Progenitor cell of endocrine pancreas (in vitro differentiated cells): ENCODE results near the gene CCDC92. TPM values are rescaled to one million over a fixed set of nuclear protein-coding genes. Genes with fewer than 3 reads are reported as not detected.

Experiments
- DNase-seq: peaks from one replicate; pipeline ENCODE4 v3.0.0; 2021; ENCODE audit warnings: low spot score; ENCODE audit not compliant: unreplicated experiment
- H3K27ac Mint-ChIP-seq: 2 replicates; pipeline ENCODE4 v1.8.0; 2021; ENCODE audit warnings: mild to moderate bottlenecking, moderate library complexity, mixed read lengths
- H3K27me3 Mint-ChIP-seq: 2 replicates; pipeline ENCODE4 v1.8.0; 2021; ENCODE audit warnings: mixed read lengths
- H3K36me3 Mint-ChIP-seq: 2 replicates; pipeline ENCODE4 v1.8.0; 2022; ENCODE audit warnings: mixed read lengths; ENCODE audit not compliant: insufficient read depth
- H3K4me1 Mint-ChIP-seq: 2 replicates; pipeline ENCODE4 v1.8.0; 2021; ENCODE audit warnings: low read depth, mixed read lengths
- H3K4me3 Mint-ChIP-seq: 2 replicates; pipeline ENCODE4 v1.8.0; 2021; ENCODE audit warnings: low read depth, mild to moderate bottlenecking, moderate library complexity, mixed read lengths
- H3K9me3 Mint-ChIP-seq: 2 replicates; pipeline ENCODE4 v1.8.0; 2021; ENCODE audit warnings: low read depth, mixed read lengths
- total RNA-seq: library from RNA; stranded (reverse); gene quantifications from 2 replicates; pipeline ENCODE4 v1.2.1, GENCODE V29; 2021
- TF ChIP-seq, protein P1 (sequence below): fragments of 200-600 bp; sonication (generic); IDR thresholded peaks from one replicate; pipeline ENCODE4 v1.5.0; 2021; ENCODE audit warnings: antibody characterized with exemption, mild to moderate bottlenecking; ENCODE audit not compliant: unreplicated experiment

The CCDC92 gene
- total RNA-seq, 1 donor from 2014 or later, result 59.1 TPM

DNA sequence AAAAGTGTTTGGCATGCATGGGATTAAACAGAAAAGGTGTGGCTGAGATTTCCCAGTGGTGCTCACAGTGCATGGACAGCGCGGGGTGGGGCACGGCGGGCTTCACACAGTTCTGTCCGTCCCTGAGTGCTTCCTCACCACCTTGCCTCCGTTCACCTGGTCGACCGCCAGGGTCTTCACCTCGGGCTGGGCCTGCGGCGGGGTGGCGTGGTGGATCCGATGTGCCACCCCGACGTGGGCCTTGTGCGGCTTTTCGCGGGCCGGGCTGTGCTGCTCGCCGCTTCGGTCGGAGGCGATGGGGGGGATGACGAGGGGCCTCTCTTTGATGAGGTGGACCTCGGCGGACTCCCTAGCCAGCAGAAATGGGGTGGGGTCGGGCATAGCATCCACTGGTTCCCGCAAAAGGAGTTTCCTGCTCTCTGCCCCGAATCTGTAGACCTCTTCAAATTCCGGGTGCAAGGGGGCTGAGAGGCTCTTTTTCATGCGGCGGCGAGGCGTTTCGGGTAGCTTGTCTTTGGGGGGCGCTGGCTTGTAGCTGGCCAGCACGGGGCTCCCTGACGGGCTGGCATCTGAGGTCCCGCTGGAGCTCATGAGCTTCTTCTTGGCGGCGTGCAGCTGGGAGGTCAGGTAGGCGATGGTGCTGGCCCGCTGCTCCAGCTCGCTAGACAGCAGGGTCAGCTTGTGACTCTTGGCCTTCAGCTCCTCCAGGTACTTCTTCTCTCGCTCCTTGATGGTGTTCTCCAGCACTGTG is 35.5 kb downstream of the CCDC92 start:
- Mint-ChIP-seq H3K9me3 (peaks cover 4% of the 10 kb centered on the region), H3K27ac (no peak overlapping the region), H3K4me1 (no peaks in the 10 kb centered on the region), H3K36me3 (peaks cover 34% of the 10 kb centered on the region), H3K27me3 (no peaks in the 10 kb centered on the region), H3K4me3 (no peak overlapping the region)
- TF ChIP-seq, protein P1, sequence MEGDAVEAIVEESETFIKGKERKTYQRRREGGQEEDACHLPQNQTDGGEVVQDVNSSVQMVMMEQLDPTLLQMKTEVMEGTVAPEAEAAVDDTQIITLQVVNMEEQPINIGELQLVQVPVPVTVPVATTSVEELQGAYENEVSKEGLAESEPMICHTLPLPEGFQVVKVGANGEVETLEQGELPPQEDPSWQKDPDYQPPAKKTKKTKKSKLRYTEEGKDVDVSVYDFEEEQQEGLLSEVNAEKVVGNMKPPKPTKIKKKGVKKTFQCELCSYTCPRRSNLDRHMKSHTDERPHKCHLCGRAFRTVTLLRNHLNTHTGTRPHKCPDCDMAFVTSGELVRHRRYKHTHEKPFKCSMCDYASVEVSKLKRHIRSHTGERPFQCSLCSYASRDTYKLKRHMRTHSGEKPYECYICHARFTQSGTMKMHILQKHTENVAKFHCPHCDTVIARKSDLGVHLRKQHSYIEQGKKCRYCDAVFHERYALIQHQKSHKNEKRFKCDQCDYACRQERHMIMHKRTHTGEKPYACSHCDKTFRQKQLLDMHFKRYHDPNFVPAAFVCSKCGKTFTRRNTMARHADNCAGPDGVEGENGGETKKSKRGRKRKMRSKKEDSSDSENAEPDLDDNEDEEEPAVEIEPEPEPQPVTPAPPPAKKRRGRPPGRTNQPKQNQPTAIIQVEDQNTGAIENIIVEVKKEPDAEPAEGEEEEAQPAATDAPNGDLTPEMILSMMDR, result no peak
- DNase-seq, result no peak

DNA sequence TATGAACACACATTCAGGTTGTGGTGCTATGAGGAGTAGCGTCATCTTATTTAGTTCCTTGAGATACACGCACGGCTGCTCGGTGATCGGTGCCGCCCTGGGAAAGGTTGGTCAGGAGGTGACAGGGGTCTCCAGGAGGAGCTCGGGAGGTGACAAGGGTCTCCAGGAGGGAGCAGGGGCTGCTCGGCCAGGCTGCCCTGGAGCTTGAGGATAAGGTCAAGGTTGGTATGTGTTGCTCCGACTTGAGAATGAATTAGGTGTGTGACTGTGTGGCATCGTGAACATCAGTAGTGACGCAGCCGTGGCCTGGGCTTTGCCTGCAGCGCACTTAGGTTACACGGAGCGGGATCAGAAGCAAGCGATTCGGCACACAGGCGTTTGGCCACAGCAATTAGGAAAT is 36.2 kb downstream of the CCDC92 start:
- Mint-ChIP-seq H3K9me3 (peaks cover 4% of the 10 kb centered on the region), H3K4me1 (no peaks in the 10 kb centered on the region), H3K27ac (no peak overlapping the region), H3K36me3 (peaks cover 30% of the 10 kb centered on the region), H3K4me3 (no peak overlapping the region), H3K27me3 (no peaks in the 10 kb centered on the region)
- no peak for DNase-seq
- TF ChIP-seq, protein P1, result no peak

GRCh38 chr12:123935956-123936355 is 36.7 kb downstream of the CCDC92 start:
- H3K27me3 Mint-ChIP-seq, result no peaks in the 10 kb centered on the region
- TF ChIP-seq, protein P1, result no peak
- no peak overlapping the region for H3K27ac Mint-ChIP-seq
- DNase-seq, result no peak
- peaks cover 4% of the 10 kb centered on the region for H3K9me3 Mint-ChIP-seq
- H3K4me3 Mint-ChIP-seq, result no peak overlapping the region
- H3K36me3 Mint-ChIP-seq, result peaks cover 27% of the 10 kb centered on the region
- no peaks in the 10 kb centered on the region for H3K4me1 Mint-ChIP-seq

- peaks cover 4% of the 10 kb centered on the region for H3K9me3 Mint-ChIP-seq
- H3K4me3 Mint-ChIP-seq, result no peak overlapping the region
- H3K4me1 Mint-ChIP-seq, result no peaks in the 10 kb centered on the region
- no peak for DNase-seq
- H3K27me3 Mint-ChIP-seq, result no peaks in the 10 kb centered on the region
- TF ChIP-seq, protein P1, result no peak
- H3K36me3 Mint-ChIP-seq, result peaks cover 26% of the 10 kb centered on the region
- no peak overlapping the region for H3K27ac Mint-ChIP-seq
Observed at GRCh38 chr12:123934829-123935228, 37.8 kb downstream of the CCDC92 start.

DNA sequence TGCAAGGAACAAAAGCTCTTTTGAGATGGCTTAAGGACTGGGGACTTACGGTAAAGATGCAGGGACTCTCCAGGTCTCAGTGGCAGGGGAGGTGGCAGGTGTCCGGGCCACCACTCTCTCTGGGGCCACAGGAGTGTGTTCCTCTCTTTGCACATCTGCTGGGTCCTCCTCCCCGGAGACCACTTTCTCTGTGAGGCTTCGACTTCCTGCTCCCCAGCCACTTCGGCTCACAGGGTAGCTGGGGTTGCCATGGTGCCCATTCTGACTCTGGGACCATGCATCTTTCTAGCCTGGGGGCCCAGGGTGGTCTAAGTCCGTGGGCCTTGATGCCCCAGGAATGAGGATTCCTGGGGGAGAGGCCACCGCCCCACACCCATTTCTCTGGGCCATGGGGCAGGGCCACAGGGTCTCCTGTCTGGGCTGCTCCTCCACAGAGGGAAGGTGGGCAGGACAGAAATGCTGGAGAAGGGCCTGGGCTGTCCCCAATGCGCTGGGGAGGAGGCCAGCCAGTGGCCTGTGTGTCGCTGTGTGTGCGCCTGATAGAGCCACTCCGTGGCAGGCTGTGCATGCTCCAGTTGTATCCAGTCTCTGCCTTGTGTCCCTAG is 38.5 kb downstream of the CCDC92 start:
- no peak overlapping the region for H3K4me3 Mint-ChIP-seq

More for the DNA sequence above, 38.5 kb downstream of the CCDC92 start:
- H3K4me1 Mint-ChIP-seq, result no peaks in the 10 kb centered on the region
- H3K27ac Mint-ChIP-seq, result no peak overlapping the region
- no peaks in the 10 kb centered on the region for H3K27me3 Mint-ChIP-seq
- TF ChIP-seq, protein P1, result no peak
- peaks cover 26% of the 10 kb centered on the region for H3K36me3 Mint-ChIP-seq
- H3K9me3 Mint-ChIP-seq, result peaks cover 4% of the 10 kb centered on the region
- no peak for DNase-seq
